H9 (cell line): ENCODE results near the gene MLLT6. TPM values are rescaled to one million over a fixed set of nuclear protein-coding genes. Genes with fewer than 3 reads are reported as not detected.

Source experiments
- DNase-seq: peaks from one replicate; pipeline ENCODE4 v3.0.0-alpha.2; 2017
- H2AFZ ChIP-seq: one replicate; pipeline ENCODE4 v1.6.1; 2013; ENCODE audit warnings: mild to moderate bottlenecking, low read length, control low read depth, moderate library complexity
- H2AK5ac ChIP-seq: 2 replicates; pipeline ENCODE4 v1.6.1; 2013; ENCODE audit warnings: low read length, control low read depth, mixed read lengths; ENCODE audit not compliant: insufficient read length
- H2BK120ac ChIP-seq: one replicate; pipeline ENCODE4 v1.6.1; 2013; ENCODE audit warnings: low read depth, mild to moderate bottlenecking, low read length, control low read depth, inconsistent platforms; ENCODE audit not compliant: poor library complexity, severe bottlenecking
- H2BK12ac ChIP-seq: 2 replicates; pipeline ENCODE4 v1.6.1; 2013; ENCODE audit warnings: low read length, control low read depth, mixed read lengths, low read depth; ENCODE audit not compliant: insufficient read length
- H2BK15ac ChIP-seq: 2 replicates; pipeline ENCODE4 v1.6.1; 2013; ENCODE audit warnings: low read depth, low read length, control low read depth
- H2BK20ac ChIP-seq: one replicate; pipeline ENCODE4 v1.6.1; 2013; ENCODE audit warnings: low read depth, mild to moderate bottlenecking, low read length, control low read depth, inconsistent platforms; ENCODE audit not compliant: poor library complexity, severe bottlenecking
- H2BK5ac ChIP-seq: 2 replicates; pipeline ENCODE4 v1.6.1; 2013; ENCODE audit warnings: low read length, control low read depth, mixed read lengths; ENCODE audit not compliant: insufficient read length
- H3K14ac ChIP-seq: 2 replicates; pipeline ENCODE4 v1.6.1; 2013; ENCODE audit warnings: low read length, control low read depth; ENCODE audit not compliant: insufficient read depth
- H3K18ac ChIP-seq: 2 replicates; pipeline ENCODE4 v1.6.1; 2013; ENCODE audit warnings: low read depth, mild to moderate bottlenecking, mixed read lengths, low read length, control low read depth; ENCODE audit not compliant: insufficient read length
- H3K23ac ChIP-seq: 2 replicates; pipeline ENCODE4 v1.6.1; 2013; ENCODE audit warnings: low read length, control low read depth, mixed read lengths, low read depth; ENCODE audit not compliant: insufficient read length
- H3K23me2 ChIP-seq: 2 replicates; pipeline ENCODE4 v1.6.1; 2013; ENCODE audit warnings: low read depth, mild to moderate bottlenecking, mixed read lengths, low read length, control low read depth; ENCODE audit not compliant: insufficient read length, poor library complexity, severe bottlenecking
- H3K27ac ChIP-seq: 2 replicates; pipeline ENCODE4 v1.5.1; 2013; ENCODE audit warnings: low read length, control low read depth, mixed read lengths, low read depth; ENCODE audit not compliant: insufficient read length
- H3K27me3 ChIP-seq: 2 replicates; pipeline ENCODE4 v1.6.1; 2013; ENCODE audit warnings: low read length, control low read depth, inconsistent platforms; ENCODE audit not compliant: insufficient read depth
- H3K4ac ChIP-seq: 2 replicates; pipeline ENCODE4 v1.6.1; 2013; ENCODE audit warnings: low read depth, mild to moderate bottlenecking, control low read depth, inconsistent platforms, low read length, moderate library complexity
- H3K4me1 ChIP-seq: 2 replicates; pipeline ENCODE4 v1.6.1; 2013; ENCODE audit warnings: low read length, control low read depth, inconsistent platforms; ENCODE audit not compliant: insufficient read depth
- H3K4me2 ChIP-seq: 2 replicates; pipeline ENCODE4 v1.6.1; 2013; ENCODE audit warnings: low read length, control low read depth, mixed read lengths; ENCODE audit not compliant: insufficient read length, insufficient read depth
- H3K56ac ChIP-seq: 2 replicates; pipeline ENCODE4 v1.6.1; 2013; ENCODE audit warnings: low read depth, mild to moderate bottlenecking, mixed read lengths, low read length, control low read depth; ENCODE audit not compliant: insufficient read length
- H3K79me1 ChIP-seq: 2 replicates; pipeline ENCODE4 v1.6.1; 2013; ENCODE audit warnings: low read depth, mild to moderate bottlenecking, moderate library complexity, low read length, control low read depth, inconsistent platforms; ENCODE audit not compliant: insufficient read depth, poor library complexity, severe bottlenecking
- H3K79me2 ChIP-seq: 2 replicates; pipeline ENCODE4 v1.6.1; 2013; ENCODE audit warnings: low read length, control low read depth, inconsistent platforms; ENCODE audit not compliant: insufficient read depth
- H3K9ac ChIP-seq: 2 replicates; pipeline ENCODE4 v1.6.1; 2013; ENCODE audit warnings: low read length, control low read depth, mixed read lengths; ENCODE audit not compliant: insufficient read length; ENCODE audit errors: extremely low read depth
- H3K9me3 ChIP-seq: one replicate; pipeline ENCODE4 v1.6.1; 2013; ENCODE audit warnings: low read depth, low read length, inconsistent platforms; ENCODE audit not compliant: control insufficient read depth
- H3T11ph ChIP-seq: one replicate; pipeline ENCODE4 v1.6.1; 2013; ENCODE audit warnings: mild to moderate bottlenecking, low read length, control low read depth, inconsistent platforms
- H4K20me1 ChIP-seq: one replicate; pipeline ENCODE4 v1.6.1; 2013; ENCODE audit not compliant: control insufficient read depth, insufficient read length, insufficient read depth
- H4K5ac ChIP-seq: 2 replicates; pipeline ENCODE4 v1.6.1; 2013; ENCODE audit warnings: low read depth, mild to moderate bottlenecking, mixed read lengths, low read length, control low read depth; ENCODE audit not compliant: insufficient read length
- H4K8ac ChIP-seq: replicated peaks from 2 replicates; pipeline ENCODE4 v1.6.1; 2013; ENCODE audit warnings: low read length, control low read depth, mixed read lengths, low read depth; ENCODE audit not compliant: insufficient read length
- H4K91ac ChIP-seq: 2 replicates; pipeline ENCODE4 v1.6.1; 2013; ENCODE audit warnings: low read depth, mild to moderate bottlenecking, moderate library complexity, mixed read lengths, low read length, control low read depth; ENCODE audit not compliant: insufficient read length
- H3K27ac Mint-ChIP-seq, 3 experiments: 2 replicates in 2 of 3; 3 replicates in 1 of 3; pipeline ENCODE4 v1.8.0; 2020 to 2021; ENCODE audit warnings: mixed read lengths in 3 of 3, mild to moderate bottlenecking in 1 of 3, moderate library complexity in 1 of 3
- H3K27me3 Mint-ChIP-seq: 2 replicates; pipeline ENCODE4 v1.8.0; 2021; ENCODE audit warnings: low read depth, mild to moderate bottlenecking, moderate library complexity, mixed read lengths
- H3K36me3 Mint-ChIP-seq, 3 experiments: 2 replicates in 2 of 3; 3 replicates in 1 of 3; pipeline ENCODE4 v1.8.0; 2020 to 2021; ENCODE audit warnings: low read depth in 3 of 3, mixed read lengths in 3 of 3; ENCODE audit not compliant: insufficient read depth in 1 of 3
- H3K4me1 Mint-ChIP-seq, 2 experiments: 2 replicates each; pipeline ENCODE4 v1.8.0; 2020; ENCODE audit warnings: mixed read lengths in 2 of 2
- H3K4me3 Mint-ChIP-seq, 2 experiments: 2 replicates in 1 of 2; 3 replicates in 1 of 2; pipeline ENCODE4 v1.8.0; 2020 to 2021; ENCODE audit warnings: mild to moderate bottlenecking in 2 of 2, mixed read lengths in 2 of 2, moderate library complexity in 1 of 2
- H3K9me3 Mint-ChIP-seq, 2 experiments: 2 replicates in 1 of 2; 3 replicates in 1 of 2; pipeline ENCODE4 v1.8.0; 2020; ENCODE audit warnings: mild to moderate bottlenecking in 2 of 2, mixed read lengths in 2 of 2, moderate library complexity in 1 of 2
- WGBS: extraction: QIAGEN DNeasy Blood & Tissue Kit; methylation state at CpG from one replicate; pipeline ENCODE4 v1.1.7; 2013; ENCODE audit warnings: missing lambda C conversion rate, low lambda C conversion rate, mixed read lengths; ENCODE audit not compliant: insufficient read length; ENCODE audit errors: extremely low coverage; 5-methylcytosine and 5-hydroxymethylcytosine counted together
- total RNA-seq: library from RNA; stranded (reverse); gene quantifications from 2 replicates; pipeline ENCODE4 v1.2.1, GENCODE V29; 2021
- TF ChIP-seq, protein P1 (sequence below): fragments of 200-600 bp; sonication (generic); conservative IDR thresholded peaks from 3 replicates; pipeline ENCODE4 v1.8.0; 2021; ENCODE audit warnings: antibody characterized with exemption, mild to moderate bottlenecking

Gene MLLT6
- total RNA-seq, 1 experiment from 2014 or later: 26.4 TPM

DNA sequence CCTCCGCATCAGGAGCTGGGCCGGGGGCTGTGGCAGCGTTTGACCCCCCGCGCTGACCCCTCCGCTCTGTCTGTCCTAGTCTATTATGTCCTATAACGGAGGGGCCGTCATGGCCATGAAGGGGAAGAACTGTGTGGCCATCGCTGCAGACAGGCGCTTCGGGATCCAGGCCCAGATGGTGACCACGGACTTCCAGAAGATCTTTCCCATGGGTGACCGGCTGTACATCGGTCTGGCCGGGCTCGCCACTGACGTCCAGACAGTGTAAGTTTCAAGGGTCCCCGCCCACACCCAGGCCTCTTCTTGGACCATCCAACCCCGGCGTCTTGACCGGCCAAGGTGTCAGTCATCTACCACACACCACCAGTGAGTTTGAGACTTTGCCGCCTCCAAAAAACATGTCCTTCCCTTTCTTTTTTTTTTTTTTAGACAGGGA, 48.0 kb downstream of the MLLT6 start:
- no peak overlapping the region for H3K56ac ChIP-seq
- TF ChIP-seq, protein P1, sequence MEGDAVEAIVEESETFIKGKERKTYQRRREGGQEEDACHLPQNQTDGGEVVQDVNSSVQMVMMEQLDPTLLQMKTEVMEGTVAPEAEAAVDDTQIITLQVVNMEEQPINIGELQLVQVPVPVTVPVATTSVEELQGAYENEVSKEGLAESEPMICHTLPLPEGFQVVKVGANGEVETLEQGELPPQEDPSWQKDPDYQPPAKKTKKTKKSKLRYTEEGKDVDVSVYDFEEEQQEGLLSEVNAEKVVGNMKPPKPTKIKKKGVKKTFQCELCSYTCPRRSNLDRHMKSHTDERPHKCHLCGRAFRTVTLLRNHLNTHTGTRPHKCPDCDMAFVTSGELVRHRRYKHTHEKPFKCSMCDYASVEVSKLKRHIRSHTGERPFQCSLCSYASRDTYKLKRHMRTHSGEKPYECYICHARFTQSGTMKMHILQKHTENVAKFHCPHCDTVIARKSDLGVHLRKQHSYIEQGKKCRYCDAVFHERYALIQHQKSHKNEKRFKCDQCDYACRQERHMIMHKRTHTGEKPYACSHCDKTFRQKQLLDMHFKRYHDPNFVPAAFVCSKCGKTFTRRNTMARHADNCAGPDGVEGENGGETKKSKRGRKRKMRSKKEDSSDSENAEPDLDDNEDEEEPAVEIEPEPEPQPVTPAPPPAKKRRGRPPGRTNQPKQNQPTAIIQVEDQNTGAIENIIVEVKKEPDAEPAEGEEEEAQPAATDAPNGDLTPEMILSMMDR: no peak
- peaks cover 20% of the 10 kb centered on the region in 2 experiments for H3K4me1 Mint-ChIP-seq

More for the DNA sequence above, 48.0 kb downstream of the MLLT6 start:
- peak overlapping the region; percentile 97 for H3K4me3 Mint-ChIP-seq
- Histone ChIP-seq H3K18ac (no peak overlapping the region), H3K23me2 (peaks cover 29% of the 10 kb centered on the region), H3K4me2 (peak overlapping the region; percentile 98), H2BK5ac (no peak overlapping the region), H4K5ac (no peak overlapping the region), H3K9me3 (no peaks in the 10 kb centered on the region), H3T11ph (no peak overlapping the region), H3K23ac (no peak overlapping the region), H3K4me1 (no peaks in the 10 kb centered on the region), H4K91ac (no peak overlapping the region), H2BK120ac (no peak overlapping the region), H2AK5ac (no peak overlapping the region), H4K8ac (no peak overlapping the region), H2BK12ac (no peak overlapping the region), H3K14ac (no peak overlapping the region), H2AFZ (no peak overlapping the region), H3K27ac (no peak overlapping the region), H4K20me1 (no peaks in the 10 kb centered on the region), H2BK20ac (no peak overlapping the region), H3K9ac (peak overlapping the region; percentile 83), H3K79me1 (no peaks in the 10 kb centered on the region), H3K79me2 (0 out of 2 replicates have a peak, but pooled peaks cover 2% of the 10 kb centered on the region), H2BK15ac (no peak overlapping the region), H3K27me3 (no peaks in the 10 kb centered on the region), H3K4ac (no peak overlapping the region)
- H3K27ac Mint-ChIP-seq: peak overlapping the region in 2 of 3 experiments; percentile 94 to 97; a peak in 3 of 7 replicates
- no CpG with 5 or more reads among the region's 22 CpGs for WGBS
- peaks cover 11% of the 10 kb centered on the region for H3K27me3 Mint-ChIP-seq
- H3K36me3 Mint-ChIP-seq: peaks cover 17 to 31% (median 25%) of the 10 kb centered on the region in 3 experiments
- no peak for DNase-seq
- peaks cover 0 to 3% of the 10 kb centered on the region in 2 experiments; a peak in 2 of 5 replicates for H3K9me3 Mint-ChIP-seq
